NT2/D1 (cell line): ENCODE measurements around the gene TAS2R43.

Experiments
- YY1 ChIP-seq: IDR thresholded peaks from 2 replicates; pipeline ENCODE4 v1.6.1; 2011; ENCODE audit not compliant: insufficient read length, insufficient read depth
- ZNF274 ChIP-seq: IDR thresholded peaks from 2 replicates; pipeline ENCODE4 v1.6.1; 2011; ENCODE audit warnings: mild to moderate bottlenecking, low read depth, low read length

- no peak for TF ChIP-seq ZNF274
- no peak for TF ChIP-seq YY1
Observed at GRCh38 chr12:11071414-11071813, 20.7 kb downstream of the TAS2R43 start.
